NT2/D1 (cell line): Measurements from ENCODE around the gene NTM.

Experiments
- SUZ12 ChIP-seq: IDR thresholded peaks from 2 replicates; pipeline ENCODE4 v1.6.1; 2011; ENCODE audit not compliant: insufficient read length, insufficient read depth; ENCODE audit errors: extremely low read depth
- YY1 ChIP-seq: IDR thresholded peaks from 2 replicates; pipeline ENCODE4 v1.6.1; 2011; ENCODE audit not compliant: insufficient read length, insufficient read depth
- ZNF274 ChIP-seq: IDR thresholded peaks from 2 replicates; pipeline ENCODE4 v1.6.1; 2011; ENCODE audit warnings: mild to moderate bottlenecking, low read depth, low read length

DNA sequence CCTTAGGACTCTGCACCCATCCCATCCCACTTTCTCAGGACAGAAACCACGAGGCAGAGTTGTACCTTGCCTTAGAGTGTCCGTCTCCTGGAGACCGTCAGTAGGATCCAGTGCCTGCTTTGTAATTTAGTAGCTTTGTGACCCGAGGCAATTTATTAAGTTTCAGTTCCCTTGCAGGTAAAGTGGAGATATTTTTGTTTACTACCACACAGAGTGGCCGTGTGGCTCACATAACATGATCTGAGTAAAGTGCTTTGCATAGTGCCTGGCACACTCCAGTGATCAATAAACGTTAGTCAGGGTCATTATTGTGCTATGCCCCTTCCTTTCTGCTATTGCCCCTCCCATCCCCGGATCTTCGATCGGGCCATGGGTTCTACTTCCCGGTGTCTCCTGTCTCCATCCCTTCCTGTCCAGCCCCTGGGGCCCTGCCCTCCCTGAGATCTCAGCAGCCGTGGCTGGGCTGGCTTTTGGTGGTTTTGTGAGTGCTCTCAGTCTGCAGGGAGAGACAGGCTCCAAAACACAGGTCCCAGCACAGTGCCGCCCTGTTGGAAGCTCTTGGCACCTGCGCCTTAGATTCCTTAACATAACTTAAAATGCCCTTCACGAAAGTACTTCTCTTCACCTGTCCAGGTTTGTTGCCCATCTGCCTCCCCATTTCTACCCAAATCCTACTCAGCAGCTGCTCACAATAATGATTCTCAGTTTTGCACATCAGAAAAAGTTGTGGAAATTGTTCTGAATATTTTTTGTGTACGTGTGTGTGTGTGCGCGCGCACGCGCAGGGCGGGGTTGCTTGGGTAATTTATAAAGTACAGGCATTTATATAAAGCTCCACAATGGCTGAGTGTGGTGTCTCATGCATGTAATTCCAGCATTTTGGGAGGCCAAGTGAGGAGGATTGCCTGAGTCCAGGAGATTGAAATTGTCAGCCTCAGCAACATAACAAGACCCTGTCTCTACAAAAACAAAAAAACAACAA is 753.7 kb downstream of the NTM start:
- no peak for TF ChIP-seq SUZ12
- TF ChIP-seq ZNF274 = no peak
- TF ChIP-seq YY1 = no peak
